HUES64 (cell line): ENCODE data around the gene COL5A3.

Experiments
- H3K27ac ChIP-seq: 2 replicates; pipeline ENCODE4 v1.7.0; 2013; ENCODE audit warnings: low read depth, low read length, inconsistent platforms
- H3K27me3 ChIP-seq: 2 replicates; pipeline ENCODE4 v1.6.1; 2013; ENCODE audit warnings: mild to moderate bottlenecking, low read length; ENCODE audit not compliant: insufficient read depth
- H3K36me3 ChIP-seq: 2 replicates; pipeline ENCODE4 v1.6.1; 2013; ENCODE audit warnings: mild to moderate bottlenecking, low read length; ENCODE audit not compliant: insufficient read depth
- H3K4me1 ChIP-seq: 2 replicates; pipeline ENCODE4 v1.6.1; 2013; ENCODE audit warnings: mild to moderate bottlenecking, low read length, moderate library complexity; ENCODE audit not compliant: insufficient read depth
- H3K4me3 ChIP-seq: 2 replicates; pipeline ENCODE4 v1.5.1; 2013; ENCODE audit warnings: mild to moderate bottlenecking, low read length, moderate library complexity
- H3K9ac ChIP-seq: 2 replicates; pipeline ENCODE4 v1.6.1; 2013; ENCODE audit warnings: mild to moderate bottlenecking, low read depth, low read length
- H3K9me3 ChIP-seq: 2 replicates; pipeline ENCODE4 v1.6.1; 2013; ENCODE audit warnings: low read depth, low read length; ENCODE audit not compliant: insufficient read depth
- WGBS: fragments of 150-250, 120-280 bp; methylation state at CpG from one replicate; pipeline ENCODE4 v1.1.7; 2013; ENCODE audit warnings: missing lambda C conversion rate; 5-methylcytosine and 5-hydroxymethylcytosine counted together

The COL5A3 gene

DNA sequence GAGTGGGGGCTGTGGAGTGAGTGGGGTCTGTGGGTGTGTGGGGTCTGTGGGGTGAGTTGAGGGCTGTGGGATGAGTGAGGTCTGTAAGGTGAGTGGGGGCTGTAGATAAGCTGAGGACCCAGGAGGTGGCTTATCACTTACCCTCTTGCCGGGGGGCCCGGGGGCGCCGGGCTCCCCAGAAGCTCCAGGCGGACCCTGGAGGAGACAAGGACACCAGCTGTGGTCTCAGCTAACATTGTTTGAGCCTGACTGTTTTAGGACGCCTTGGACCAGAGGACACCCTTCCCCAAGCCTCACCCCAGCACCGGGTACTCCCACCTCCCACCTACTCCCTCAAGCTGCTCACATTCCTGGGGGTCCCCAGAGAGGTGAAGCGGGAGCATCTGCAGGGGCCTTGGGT is 39.8 kb downstream of the COL5A3 start:
- Histone ChIP-seq H3K36me3 (no peaks in the 10 kb centered on the region), H3K4me1 (no peaks in the 10 kb centered on the region; the same call in 1 of the 2 replicates), H3K27ac (no peak overlapping the region), H3K9ac (no peak overlapping the region), H3K4me3 (no peak overlapping the region), H3K9me3 (no peaks in the 10 kb centered on the region), H3K27me3 (peaks cover 16% of the 10 kb centered on the region)
- WGBS: 91% methylated on average over 8 of the region's 8 CpGs

DNA sequence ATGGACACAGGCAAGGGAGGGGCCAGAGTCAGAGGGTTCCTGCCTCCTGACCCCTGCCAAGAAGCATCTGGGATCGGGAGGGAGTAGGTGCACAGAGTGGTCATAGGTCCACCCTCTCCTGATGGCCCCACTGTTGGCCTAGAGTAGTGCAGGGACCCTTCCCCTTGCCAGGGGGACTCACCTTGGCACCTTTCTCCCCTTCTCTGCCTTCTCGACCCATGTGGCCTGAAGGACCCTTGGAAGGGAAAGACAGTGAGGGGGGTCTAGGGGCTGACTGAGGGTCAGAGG is 40.7 kb downstream of the COL5A3 start:
- no peaks in the 10 kb centered on the region for H3K36me3 ChIP-seq
- H3K4me1 ChIP-seq: no peaks in the 10 kb centered on the region; the same call in 1 of the 2 replicates
- H3K9me3 ChIP-seq: no peaks in the 10 kb centered on the region
- H3K9ac ChIP-seq: no peak overlapping the region
- no peak overlapping the region for H3K4me3 ChIP-seq
- 91% methylated on average over 2 of the region's 2 CpGs for WGBS
- peaks cover 18% of the 10 kb centered on the region for H3K27me3 ChIP-seq
- no peak overlapping the region for H3K27ac ChIP-seq

DNA sequence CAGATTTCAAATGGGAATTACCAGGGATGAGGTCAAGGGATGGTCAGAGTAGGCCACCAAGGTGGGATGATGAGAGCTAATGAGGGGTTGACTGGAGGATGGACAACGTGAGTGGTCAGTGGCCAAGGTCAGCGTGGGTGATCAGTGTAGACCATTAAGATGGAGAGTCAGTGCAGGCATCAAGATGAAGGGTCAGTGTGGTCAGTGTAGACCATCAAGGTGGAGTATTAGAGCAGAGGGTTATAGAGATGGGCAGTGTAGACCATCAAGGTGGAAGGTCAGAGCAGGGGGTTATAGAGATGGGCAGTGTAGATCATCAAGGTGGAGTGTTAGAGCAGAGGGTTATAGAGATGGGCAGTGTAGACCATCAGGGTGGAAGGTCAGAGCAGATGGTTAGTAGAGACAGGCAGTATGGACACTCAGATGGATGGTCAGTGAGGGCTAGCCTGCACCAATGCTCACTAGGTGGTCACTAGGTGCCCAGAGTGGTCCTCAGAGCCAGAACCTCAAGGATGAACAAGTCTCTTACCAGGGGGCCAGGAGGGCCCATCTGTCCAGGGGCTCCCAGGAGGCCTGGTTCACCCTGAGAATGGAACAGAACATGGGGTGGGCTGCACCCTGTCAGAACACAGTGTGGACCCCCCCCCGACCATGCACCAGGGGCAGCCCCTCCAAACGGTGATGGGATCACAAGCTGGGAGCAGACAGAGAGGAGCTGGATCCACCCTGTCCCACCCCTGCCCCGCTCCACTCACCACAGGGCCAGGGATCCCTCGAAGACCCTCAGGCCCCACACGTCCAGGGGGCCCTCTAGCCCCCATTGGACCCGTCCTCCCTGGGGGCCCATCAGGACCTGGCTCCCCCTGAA is 41.2 kb downstream of the COL5A3 start:
- Histone ChIP-seq H3K4me3 (no peak overlapping the region), H3K4me1 (no peaks in the 10 kb centered on the region; the same call in 1 of the 2 replicates), H3K9ac (no peak overlapping the region), H3K9me3 (no peaks in the 10 kb centered on the region), H3K27ac (no peak overlapping the region), H3K36me3 (no peaks in the 10 kb centered on the region), H3K27me3 (peaks cover 18% of the 10 kb centered on the region)
- WGBS: 83% methylated on average over 8 of the region's 8 CpGs

DNA sequence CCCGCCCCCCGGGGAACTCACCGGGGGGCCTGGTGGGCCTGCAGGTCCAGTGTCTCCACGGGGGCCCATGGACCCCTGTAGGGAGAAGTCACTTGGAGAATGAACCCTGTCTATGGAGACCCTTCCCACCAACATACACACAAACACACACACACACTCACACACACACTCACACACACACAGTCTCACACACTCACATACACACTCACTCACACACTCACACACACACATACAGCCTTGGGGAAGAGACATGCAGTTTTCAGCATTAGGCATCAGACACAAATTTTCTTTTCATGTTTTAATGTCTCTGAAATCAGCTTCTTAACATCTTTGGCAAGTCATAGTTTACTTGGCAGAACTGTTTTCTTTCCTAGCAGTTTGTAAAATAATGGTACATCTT is 43.0 kb downstream of the COL5A3 start:
- peaks cover 18% of the 10 kb centered on the region for H3K27me3 ChIP-seq
- no peak overlapping the region for H3K27ac ChIP-seq
- no peak overlapping the region for H3K4me3 ChIP-seq
- H3K9me3 ChIP-seq: no peaks in the 10 kb centered on the region
- no peaks in the 10 kb centered on the region for H3K36me3 ChIP-seq
- H3K4me1 ChIP-seq: no peaks in the 10 kb centered on the region; the same call in 1 of the 2 replicates
- WGBS: 50% methylated on average over 1 of the region's 4 CpGs
- H3K9ac ChIP-seq: no peak overlapping the region

DNA sequence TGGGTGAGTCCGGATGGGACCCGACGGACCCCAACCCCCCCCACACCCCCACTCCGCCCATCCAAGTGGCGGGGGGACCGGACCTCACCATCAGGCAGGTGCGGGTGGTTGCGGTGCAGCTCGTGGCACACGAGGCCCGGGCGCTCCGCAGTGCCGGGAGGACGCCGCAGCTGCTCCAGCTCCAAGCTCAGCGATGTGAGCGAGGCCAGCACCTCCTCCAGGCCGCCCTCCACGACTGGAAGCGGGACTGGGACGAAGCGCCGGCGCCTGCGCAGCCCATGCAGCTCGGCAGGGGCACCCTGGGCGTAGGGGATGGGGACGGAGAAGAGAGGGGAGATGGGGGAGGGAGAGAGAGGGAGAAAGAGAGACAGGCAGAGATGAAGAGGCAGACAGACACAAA is 43.9 kb downstream of the COL5A3 start:
- H3K36me3 ChIP-seq: no peaks in the 10 kb centered on the region
- no peaks in the 10 kb centered on the region for H3K9me3 ChIP-seq
- H3K27ac ChIP-seq: no peak overlapping the region
- H3K27me3 ChIP-seq: peaks cover 18% of the 10 kb centered on the region
- WGBS: 3% methylated on average over 29 of the region's 29 CpGs
- H3K9ac ChIP-seq: no peak overlapping the region
- peak overlapping the region; percentile 46 for H3K4me3 ChIP-seq
- no peaks in the 10 kb centered on the region; the same call in 1 of the 2 replicates for H3K4me1 ChIP-seq

DNA sequence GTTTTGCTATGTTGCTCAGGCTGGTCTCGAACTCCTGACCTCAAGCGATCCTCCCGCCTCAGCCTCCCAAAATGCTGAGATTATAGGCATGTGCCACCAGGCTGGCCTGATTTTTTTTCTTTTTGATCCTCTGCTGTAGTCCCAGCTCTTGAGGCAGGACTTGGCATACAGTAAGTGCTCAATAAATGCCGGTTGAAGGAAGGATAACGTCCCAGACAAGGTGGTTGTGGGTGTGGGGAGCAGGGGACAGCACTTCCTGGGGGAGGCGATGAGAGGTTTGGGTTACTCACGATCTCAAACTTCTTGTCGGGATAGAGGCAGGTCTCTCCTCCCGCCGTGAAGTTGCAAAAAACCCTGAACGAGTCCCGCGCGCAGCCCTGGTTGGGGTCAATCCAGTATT is 44.3 kb downstream of the COL5A3 start:
- Histone ChIP-seq H3K36me3 (no peaks in the 10 kb centered on the region), H3K27ac (no peak overlapping the region), H3K4me1 (no peaks in the 10 kb centered on the region; the same call in 1 of the 2 replicates), H3K9ac (no peak overlapping the region), H3K9me3 (no peaks in the 10 kb centered on the region), H3K4me3 (peak overlapping the region; percentile 46), H3K27me3 (peaks cover 18% of the 10 kb centered on the region)
- 32% methylated on average over 14 of the region's 14 CpGs for WGBS

DNA sequence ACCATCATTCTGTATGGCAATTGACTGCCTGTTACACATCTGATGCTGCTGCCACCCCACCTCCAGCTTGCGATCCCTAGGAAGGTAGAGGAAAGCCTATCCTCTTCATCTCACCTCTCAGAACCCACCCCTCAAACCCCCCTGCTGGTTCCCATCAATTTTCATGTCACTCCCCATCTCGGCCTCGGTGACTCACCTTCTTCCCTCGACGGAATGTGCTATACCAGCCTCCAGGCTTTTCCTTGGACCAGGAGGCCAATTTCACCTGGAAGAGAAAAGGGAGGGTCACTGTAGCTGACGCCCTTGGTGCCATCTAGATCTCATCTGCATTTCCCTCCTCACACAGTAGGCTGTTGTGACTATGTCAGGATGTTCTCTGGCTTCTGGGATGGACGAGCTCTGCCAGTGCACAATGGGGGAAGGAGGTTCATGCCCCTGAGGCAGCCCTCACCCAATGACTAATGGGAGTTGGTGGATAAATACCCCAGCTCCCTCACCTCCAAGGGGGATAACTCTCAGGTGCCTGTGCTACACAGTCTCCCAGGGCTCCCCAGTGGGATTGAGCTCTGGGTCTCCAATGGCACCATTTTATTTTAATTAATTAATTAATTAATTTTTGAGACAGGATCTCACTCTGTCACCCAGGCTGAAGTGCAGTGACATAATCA is 47.5 kb downstream of the COL5A3 start:
- H3K9ac ChIP-seq: no peak overlapping the region
- H3K36me3 ChIP-seq: no peaks in the 10 kb centered on the region
- H3K9me3 ChIP-seq: no peaks in the 10 kb centered on the region
- H3K4me1 ChIP-seq: no peaks in the 10 kb centered on the region; the same call in 1 of the 2 replicates
- H3K27me3 ChIP-seq: peaks cover 18% of the 10 kb centered on the region
- WGBS: 49% methylated on average over 6 of the region's 7 CpGs
- H3K4me3 ChIP-seq: no peak overlapping the region
- no peak overlapping the region for H3K27ac ChIP-seq

DNA sequence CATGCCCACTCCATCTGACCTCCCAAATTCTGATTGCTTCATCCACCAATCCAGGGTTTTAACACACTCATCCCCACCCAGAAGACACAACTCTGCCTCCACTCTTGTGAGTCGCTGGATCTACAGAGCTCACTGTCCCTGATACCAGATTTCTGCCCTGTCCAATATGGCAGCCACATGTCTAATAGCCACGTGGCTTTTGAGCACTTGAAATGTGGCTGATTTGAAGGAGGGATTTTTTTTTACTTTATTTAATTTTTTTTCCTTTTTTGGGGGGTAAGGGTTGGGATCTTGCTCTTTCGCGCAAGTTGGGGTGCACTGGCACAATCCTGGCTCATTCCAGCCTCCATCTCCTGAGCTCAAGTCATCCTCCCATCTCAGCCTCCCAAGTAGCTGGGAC is 49.2 kb downstream of the COL5A3 start:
- 94% methylated on average over 4 of the region's 4 CpGs for WGBS
- Histone ChIP-seq H3K4me3 (no peak overlapping the region), H3K27me3 (peaks cover 8% of the 10 kb centered on the region), H3K4me1 (no peaks in the 10 kb centered on the region), H3K9ac (no peak overlapping the region), H3K36me3 (no peaks in the 10 kb centered on the region), H3K27ac (no peak overlapping the region), H3K9me3 (no peaks in the 10 kb centered on the region)

DNA sequence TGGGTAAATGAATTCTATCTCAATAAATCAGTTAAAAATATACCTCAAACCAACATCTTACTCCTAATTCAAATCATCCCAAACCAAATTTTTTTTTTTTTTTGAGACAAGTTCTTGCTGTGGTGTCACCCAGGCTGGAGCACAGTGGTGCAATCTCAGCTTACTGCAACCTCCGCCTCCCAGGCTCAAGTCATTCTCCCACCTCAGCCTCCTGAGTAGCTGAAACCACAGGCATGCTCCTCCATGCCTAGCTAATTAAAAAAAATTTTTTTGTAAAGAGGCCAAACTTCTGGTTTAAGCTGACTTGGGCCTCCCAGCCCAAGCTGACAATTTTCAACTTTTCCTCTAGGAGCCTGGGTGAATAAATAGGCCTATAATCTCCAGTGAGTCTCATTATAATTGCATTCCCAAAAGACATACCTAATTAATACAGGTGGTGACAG is 51.9 kb downstream of the COL5A3 start:
- Histone ChIP-seq H3K27me3 (no peaks in the 10 kb centered on the region), H3K9me3 (no peaks in the 10 kb centered on the region), H3K4me3 (no peak overlapping the region), H3K4me1 (no peaks in the 10 kb centered on the region), H3K27ac (no peak overlapping the region), H3K9ac (no peak overlapping the region), H3K36me3 (no peaks in the 10 kb centered on the region)
- WGBS: 85% methylated on average over 1 of the region's 1 CpG

DNA sequence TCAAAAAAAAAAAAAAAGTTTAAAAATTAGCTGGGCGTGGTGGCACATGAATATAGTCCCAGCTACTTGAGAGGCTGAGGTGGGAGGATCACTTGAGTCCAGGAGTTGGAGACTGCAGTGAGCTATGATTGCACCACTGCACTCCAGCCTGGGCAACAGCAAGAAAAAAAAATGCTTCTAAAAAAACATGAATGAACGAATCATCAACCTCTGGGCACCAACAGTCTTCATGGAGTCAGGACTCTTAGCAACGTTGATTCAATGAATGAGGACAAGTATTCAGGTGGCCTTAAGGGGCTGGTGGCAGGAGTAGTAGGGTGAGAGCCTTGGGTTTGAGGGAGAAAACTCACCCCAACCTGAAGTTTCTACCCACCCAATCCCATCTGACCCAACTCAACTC is 53.3 kb downstream of the COL5A3 start:
- Histone ChIP-seq H3K36me3 (no peaks in the 10 kb centered on the region), H3K9ac (no peak overlapping the region), H3K27me3 (no peaks in the 10 kb centered on the region), H3K4me3 (no peak overlapping the region), H3K27ac (no peak overlapping the region), H3K4me1 (peaks cover 3% of the 10 kb centered on the region; the same call in 1 of the 2 replicates), H3K9me3 (no peaks in the 10 kb centered on the region)
- 98% methylated on average over 3 of the region's 3 CpGs for WGBS

DNA sequence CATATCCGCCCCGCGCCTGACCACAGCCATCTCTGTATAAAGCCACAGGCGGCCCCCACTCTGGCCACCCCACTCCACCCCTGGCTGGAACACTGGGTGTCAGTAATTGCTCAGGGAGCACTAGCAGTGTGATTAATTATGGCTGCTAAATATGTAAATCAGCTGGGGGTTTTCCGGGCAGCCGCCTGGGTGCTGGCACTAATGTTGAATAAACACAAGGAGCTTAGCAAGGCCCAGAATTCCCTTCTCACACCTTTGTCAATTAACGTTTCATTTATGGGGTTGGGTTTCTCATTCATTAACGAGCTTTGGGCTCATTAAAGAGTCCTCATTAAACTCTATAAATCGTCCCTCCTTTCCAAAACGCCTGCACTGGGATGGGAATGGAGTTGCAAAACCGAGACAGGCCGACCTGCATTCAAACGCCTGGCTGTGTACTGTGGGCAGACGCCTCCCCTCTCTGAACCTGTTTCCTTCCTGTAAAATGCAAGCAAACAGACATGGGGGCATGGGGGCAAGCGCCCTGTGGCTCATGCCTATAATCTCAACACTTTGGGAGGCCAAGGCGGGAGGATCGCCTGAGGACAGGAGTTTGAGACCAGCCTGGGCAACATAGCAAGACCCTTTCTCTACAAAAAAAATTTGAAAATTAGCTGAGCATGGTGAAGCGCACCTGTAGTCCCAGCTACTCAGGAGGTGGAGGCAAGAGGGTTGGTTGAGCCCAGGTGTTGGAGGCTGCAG is 56.3 kb downstream of the COL5A3 start:
- WGBS: 86% methylated on average over 17 of the region's 18 CpGs
- no peaks in the 10 kb centered on the region for H3K27me3 ChIP-seq
- no peak overlapping the region for H3K27ac ChIP-seq

More for the DNA sequence above, 56.3 kb downstream of the COL5A3 start:
- no peak overlapping the region for H3K9ac ChIP-seq
- H3K4me1 ChIP-seq: peaks cover 3% of the 10 kb centered on the region; the same call in 1 of the 2 replicates
- no peaks in the 10 kb centered on the region for H3K36me3 ChIP-seq
- no peaks in the 10 kb centered on the region for H3K9me3 ChIP-seq
- H3K4me3 ChIP-seq: no peak overlapping the region
